Mesendoderm (in vitro differentiated cells): ENCODE data around the gene GLRX.

Source experiments
- DNase-seq: peaks from one replicate; pipeline ENCODE4 v3.0.0; 2013
- H2AK5ac ChIP-seq: 2 replicates; pipeline ENCODE4 v1.6.1; 2013; ENCODE audit warnings: low read length, inconsistent platforms
- H2BK120ac ChIP-seq: 2 replicates; pipeline ENCODE4 v1.6.1; 2013; ENCODE audit warnings: low read depth, mild to moderate bottlenecking, low read length, moderate library complexity, mixed read lengths
- H2BK15ac ChIP-seq: replicated peaks from 2 replicates; pipeline ENCODE4 v1.6.1; 2013; ENCODE audit warnings: low read depth, mild to moderate bottlenecking, moderate library complexity
- H2BK5ac ChIP-seq: 2 replicates; pipeline ENCODE4 v1.6.1; 2013; ENCODE audit warnings: low read length, inconsistent platforms
- H3K18ac ChIP-seq: 2 replicates; pipeline ENCODE4 v1.6.1; 2013; ENCODE audit warnings: mild to moderate bottlenecking, low read length, mixed read lengths
- H3K23ac ChIP-seq: one replicate; pipeline ENCODE4 v1.6.1; 2013; ENCODE audit warnings: low read length
- H3K27ac ChIP-seq: 2 replicates; pipeline ENCODE4 v1.5.1; 2013; ENCODE audit warnings: low read depth, mild to moderate bottlenecking, inconsistent platforms, low read length, moderate library complexity
- H3K27me3 ChIP-seq: 2 replicates; pipeline ENCODE4 v1.6.1; 2013; ENCODE audit warnings: low read length, control low read depth, mild to moderate bottlenecking, inconsistent platforms; ENCODE audit not compliant: insufficient read depth, poor library complexity
- H3K36me3 ChIP-seq: 2 replicates; pipeline ENCODE4 v1.6.1; 2013; ENCODE audit warnings: low read length, inconsistent platforms; ENCODE audit not compliant: control insufficient read depth, insufficient read depth
- H3K4ac ChIP-seq: one replicate; pipeline ENCODE4 v1.6.1; 2013; ENCODE audit warnings: low read depth, mild to moderate bottlenecking, low read length, moderate library complexity
- H3K4me1 ChIP-seq: 2 replicates; pipeline ENCODE4 v1.6.1; 2013; ENCODE audit warnings: low read depth, low read length, inconsistent platforms; ENCODE audit not compliant: control insufficient read depth
- H3K4me2 ChIP-seq: 2 replicates; pipeline ENCODE4 v1.6.1; 2013; ENCODE audit warnings: low read length
- H3K4me3 ChIP-seq: 2 replicates; pipeline ENCODE4 v1.5.1; 2013; ENCODE audit warnings: mild to moderate bottlenecking, low read length
- H3K56ac ChIP-seq: one replicate; pipeline ENCODE4 v1.6.1; 2013; ENCODE audit warnings: low read length
- H3K79me1 ChIP-seq: 2 replicates; pipeline ENCODE4 v1.6.1; 2013; ENCODE audit warnings: low read length, inconsistent platforms
- H3K79me2 ChIP-seq: 2 replicates; pipeline ENCODE4 v1.6.1; 2013; ENCODE audit warnings: mild to moderate bottlenecking, low read length; ENCODE audit not compliant: control insufficient read depth, insufficient read depth
- H3K9ac ChIP-seq: 2 replicates; pipeline ENCODE4 v1.6.1; 2013; ENCODE audit warnings: low read length, inconsistent platforms
- H4K5ac ChIP-seq: one replicate; pipeline ENCODE4 v1.6.1; 2013; ENCODE audit warnings: low read length
- H4K8ac ChIP-seq: one replicate; pipeline ENCODE4 v1.6.1; 2013; ENCODE audit warnings: low read depth, mild to moderate bottlenecking, control low read depth, low read length, moderate library complexity
- WGBS: extraction: QIAGEN DNeasy Blood & Tissue Kit; methylation state at CpG from one replicate; pipeline ENCODE4 v1.1.7; 2013; ENCODE audit warnings: low lambda C conversion rate, missing lambda C conversion rate; ENCODE audit not compliant: insufficient coverage; ENCODE audit errors: extremely low coverage; 5-methylcytosine and 5-hydroxymethylcytosine counted together

The GLRX gene

DNA sequence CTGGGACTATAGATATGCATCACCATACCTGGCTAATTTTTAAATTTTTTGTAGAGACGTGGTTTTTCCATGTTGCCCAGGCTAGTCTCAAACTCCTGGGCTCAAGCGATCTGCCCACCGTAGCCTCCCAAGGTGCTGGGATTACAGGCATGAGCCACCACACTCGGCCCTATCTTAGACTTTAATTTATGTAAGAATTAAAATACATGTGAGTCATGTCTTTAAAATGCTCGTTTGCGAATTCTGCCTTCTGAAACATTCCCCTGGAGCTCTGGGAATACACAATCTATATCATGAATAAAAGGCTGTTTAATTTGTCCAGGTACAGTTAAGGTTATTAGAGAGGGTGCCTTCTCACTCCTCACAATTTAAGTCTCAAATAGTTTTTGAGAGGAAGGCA lies 58.6 kb downstream of the GLRX start:
- Histone ChIP-seq H3K79me1 (peaks cover 1% of the 10 kb centered on the region), H3K36me3 (peaks cover 3% of the 10 kb centered on the region), H3K18ac (no peak overlapping the region), H3K79me2 (no peaks in the 10 kb centered on the region), H3K27me3 (no peaks in the 10 kb centered on the region), H3K27ac (no peak overlapping the region), H3K4me2 (no peak overlapping the region), H4K8ac (no peak overlapping the region), H4K5ac (no peak overlapping the region), H3K4me1 (no peaks in the 10 kb centered on the region), H3K56ac (no peak overlapping the region), H2BK120ac (no peak overlapping the region), H2AK5ac (no peak overlapping the region), H2BK5ac (no peak overlapping the region), H3K23ac (no peak overlapping the region), H2BK15ac (no peak overlapping the region), H3K9ac (no peak overlapping the region), H3K4me3 (no peak overlapping the region), H3K4ac (no peak overlapping the region)
- no peak for DNase-seq
- WGBS: no CpG with 5 or more reads among the region's 6 CpGs
